Measurements from ENCODE around the gene TFF3. TPM values are rescaled to one million over a fixed set of nuclear protein-coding genes. Genes with fewer than 3 reads are reported as not detected.

The TFF3 gene, protein sequence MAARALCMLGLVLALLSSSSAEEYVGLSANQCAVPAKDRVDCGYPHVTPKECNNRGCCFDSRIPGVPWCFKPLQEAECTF
- not detected in 2 replicates for total RNA-seq

DNA sequence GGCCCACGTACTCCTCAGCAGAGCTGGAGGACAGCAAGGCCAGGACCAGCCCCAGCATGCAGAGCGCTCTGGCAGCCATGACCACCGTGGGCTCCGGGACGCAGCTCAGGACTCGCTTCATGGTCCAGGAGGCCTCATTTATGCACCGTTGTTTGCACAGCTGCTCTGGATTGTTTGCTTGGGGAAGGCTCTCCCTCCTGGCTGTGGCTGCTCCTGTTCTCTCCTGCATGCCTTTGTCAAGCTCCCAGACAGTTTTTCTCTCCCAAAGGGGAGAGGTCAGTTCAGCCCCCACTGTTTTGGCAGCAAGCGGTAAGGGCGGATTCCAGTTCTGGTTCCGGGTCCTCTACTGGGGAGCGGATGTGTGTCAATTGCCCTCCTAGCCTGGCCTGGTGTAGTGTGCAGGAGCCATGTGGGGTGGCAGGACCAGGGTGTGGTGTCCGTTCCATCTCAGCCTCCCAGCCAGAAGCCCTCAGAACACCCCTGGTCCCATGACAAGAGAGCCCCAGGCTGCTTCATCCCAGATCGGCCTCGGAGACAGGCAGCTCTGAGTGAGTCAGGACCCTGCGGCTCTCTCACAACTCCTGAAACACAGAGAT lies at the start of gene TFF3:
Gene TFF3, minus strand, starts transcription at position 114 of the 596 bp plus-strand sequence. Its CDS starts 35 bp downstream, at position 79.
- TF ChIP-seq, protein P1, sequence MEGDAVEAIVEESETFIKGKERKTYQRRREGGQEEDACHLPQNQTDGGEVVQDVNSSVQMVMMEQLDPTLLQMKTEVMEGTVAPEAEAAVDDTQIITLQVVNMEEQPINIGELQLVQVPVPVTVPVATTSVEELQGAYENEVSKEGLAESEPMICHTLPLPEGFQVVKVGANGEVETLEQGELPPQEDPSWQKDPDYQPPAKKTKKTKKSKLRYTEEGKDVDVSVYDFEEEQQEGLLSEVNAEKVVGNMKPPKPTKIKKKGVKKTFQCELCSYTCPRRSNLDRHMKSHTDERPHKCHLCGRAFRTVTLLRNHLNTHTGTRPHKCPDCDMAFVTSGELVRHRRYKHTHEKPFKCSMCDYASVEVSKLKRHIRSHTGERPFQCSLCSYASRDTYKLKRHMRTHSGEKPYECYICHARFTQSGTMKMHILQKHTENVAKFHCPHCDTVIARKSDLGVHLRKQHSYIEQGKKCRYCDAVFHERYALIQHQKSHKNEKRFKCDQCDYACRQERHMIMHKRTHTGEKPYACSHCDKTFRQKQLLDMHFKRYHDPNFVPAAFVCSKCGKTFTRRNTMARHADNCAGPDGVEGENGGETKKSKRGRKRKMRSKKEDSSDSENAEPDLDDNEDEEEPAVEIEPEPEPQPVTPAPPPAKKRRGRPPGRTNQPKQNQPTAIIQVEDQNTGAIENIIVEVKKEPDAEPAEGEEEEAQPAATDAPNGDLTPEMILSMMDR (IDR thresholded peaks at IDR 0.05; ENCODE audit: extremely low read depth, low read depth, low read length), result no peak
- peak; percentile 48 for DNase-seq (ENCODE audit: insufficient read length, low spot score, missing footprints)
- Histone ChIP-seq H3K4me2 (ENCODE audit: insufficient read depth, low read length) (no peak within 1 kb of the TSS), H3K27ac (ENCODE audit: low read depth, low read length) (no peak within 1 kb of the TSS), H3K4me1 (ENCODE audit: insufficient read depth, low read length) (no peaks in the 10 kb centered on the region), H4K20me1 (ENCODE audit: insufficient read depth, low read length) (no peaks in the 10 kb centered on the region), H3K36me3 (ENCODE audit: insufficient read depth, low read length) (no peaks in the 10 kb centered on the region), H3K79me2 (ENCODE audit: insufficient read depth, low read length) (no peaks in the 10 kb centered on the region), H3K27me3 (ENCODE audit: insufficient read depth, low read length) (no peaks in the 10 kb centered on the region), H3K9me3 (ENCODE audit: low read depth, low read length) (no peaks in the 10 kb centered on the region), H3K4me3 (ENCODE audit: insufficient read depth, low read length) (no peak within 1 kb of the TSS), H2AFZ (ENCODE audit: low read length) (no peak within 1 kb of the TSS)

DNA sequence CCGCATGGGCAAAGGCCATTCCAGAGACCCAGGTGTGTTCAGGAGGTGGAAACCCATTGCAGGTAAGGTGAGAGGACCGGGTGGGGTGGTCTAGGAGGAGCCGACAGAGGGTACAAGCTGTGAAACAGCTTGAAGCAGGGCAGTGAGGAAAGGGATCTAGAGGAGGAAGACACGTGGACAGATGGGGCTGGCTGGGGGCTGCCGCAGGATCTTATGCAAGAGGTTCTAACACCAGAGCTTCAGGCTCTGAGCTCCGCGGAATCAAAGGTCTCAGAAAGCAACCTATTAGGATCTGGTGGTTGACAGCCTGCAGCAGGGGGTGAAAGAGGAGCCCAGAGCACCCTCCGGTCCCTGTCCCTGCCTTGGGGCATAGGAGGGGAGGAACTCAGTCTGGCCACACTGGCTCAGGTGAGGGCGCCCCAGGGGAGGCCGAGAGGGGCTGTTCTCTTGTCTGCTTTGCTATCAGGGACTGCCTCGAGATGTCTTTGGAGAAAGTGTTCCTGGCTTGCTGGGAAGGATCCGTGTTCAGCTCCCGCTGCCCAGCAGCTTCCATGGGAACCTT lies 49.2 kb upstream of the TFF3 start:
- Histone ChIP-seq H3K27me3 (ENCODE audit: insufficient read depth, low read length) (no peaks in the 10 kb centered on the region), H3K9me3 (ENCODE audit: low read depth, low read length) (no peaks in the 10 kb centered on the region), H2AFZ (ENCODE audit: low read length) (no peak overlapping the region), H3K36me3 (ENCODE audit: insufficient read depth, low read length) (no peaks in the 10 kb centered on the region), H3K79me2 (ENCODE audit: insufficient read depth, low read length) (no peaks in the 10 kb centered on the region), H3K27ac (ENCODE audit: low read depth, low read length) (no peak overlapping the region), H3K4me2 (ENCODE audit: insufficient read depth, low read length) (no peak overlapping the region), H3K4me3 (ENCODE audit: insufficient read depth, low read length) (no peak overlapping the region), H4K20me1 (ENCODE audit: insufficient read depth, low read length) (no peaks in the 10 kb centered on the region), H3K4me1 (ENCODE audit: insufficient read depth, low read length) (no peaks in the 10 kb centered on the region)
- DNase-seq (ENCODE audit: insufficient read length, low spot score, missing footprints), result no peak
- TF ChIP-seq, protein P1 (IDR thresholded peaks at IDR 0.05; ENCODE audit: extremely low read depth, low read depth, low read length), result no peak

DNA sequence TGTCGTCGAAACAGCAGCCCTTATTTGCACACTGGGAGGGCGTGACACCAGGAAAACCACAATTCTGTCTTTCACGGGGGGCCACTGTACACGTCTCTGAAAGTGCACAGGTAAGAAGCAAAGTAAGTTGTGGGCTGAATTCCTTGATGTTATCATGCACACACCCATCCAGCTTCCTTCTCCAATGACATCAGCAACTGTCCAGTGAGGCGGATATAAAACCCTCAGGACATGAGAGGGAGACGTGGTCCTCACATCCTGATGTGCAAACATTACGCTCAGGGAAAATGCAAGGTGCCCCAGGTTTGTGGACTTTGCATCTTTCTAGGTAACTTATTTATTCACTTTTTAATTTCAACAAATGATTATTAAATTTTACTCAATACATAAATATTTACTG lies 48.1 kb upstream of the TFF3 start:
- H3K79me2 ChIP-seq (ENCODE audit: insufficient read depth, low read length), result no peaks in the 10 kb centered on the region
- H3K4me2 ChIP-seq (ENCODE audit: insufficient read depth, low read length), result no peak overlapping the region
- no peak overlapping the region for H3K27ac ChIP-seq (ENCODE audit: low read depth, low read length)
- H3K4me3 ChIP-seq (ENCODE audit: insufficient read depth, low read length), result no peak overlapping the region
- no peaks in the 10 kb centered on the region for H4K20me1 ChIP-seq (ENCODE audit: insufficient read depth, low read length)
- no peaks in the 10 kb centered on the region for H3K27me3 ChIP-seq (ENCODE audit: insufficient read depth, low read length)
- H2AFZ ChIP-seq (ENCODE audit: low read length), result no peak overlapping the region
- no peaks in the 10 kb centered on the region for H3K36me3 ChIP-seq (ENCODE audit: insufficient read depth, low read length)
- no peaks in the 10 kb centered on the region for H3K9me3 ChIP-seq (ENCODE audit: low read depth, low read length)
- no peak for DNase-seq (ENCODE audit: insufficient read length, low spot score, missing footprints)
- TF ChIP-seq, protein P1 (IDR thresholded peaks at IDR 0.05; ENCODE audit: extremely low read depth, low read depth, low read length), result no peak
- no peaks in the 10 kb centered on the region for H3K4me1 ChIP-seq (ENCODE audit: insufficient read depth, low read length)

DNA sequence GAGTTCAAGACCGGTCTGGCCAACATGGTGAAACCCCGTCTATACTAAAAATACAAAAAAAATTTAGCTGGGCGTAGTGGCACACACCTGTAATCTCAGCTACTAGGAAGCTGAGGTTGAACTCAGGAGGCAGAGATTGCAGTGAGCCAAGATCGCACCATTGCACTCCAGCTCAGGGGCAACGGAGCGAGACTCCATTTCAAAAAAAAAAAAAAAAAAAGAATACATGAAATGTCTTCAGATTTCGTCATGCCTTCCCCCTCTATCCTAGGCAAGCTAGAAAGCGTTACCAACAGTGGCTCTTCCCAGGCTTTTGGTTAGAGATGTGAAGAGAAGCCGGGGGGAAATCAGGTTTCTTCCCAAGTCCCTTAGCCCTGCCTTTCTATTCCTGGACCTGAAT lies 47.5 kb upstream of the TFF3 start:
- Histone ChIP-seq H3K36me3 (ENCODE audit: insufficient read depth, low read length) (no peaks in the 10 kb centered on the region), H3K79me2 (ENCODE audit: insufficient read depth, low read length) (no peaks in the 10 kb centered on the region), H3K4me2 (ENCODE audit: insufficient read depth, low read length) (no peak overlapping the region), H3K4me3 (ENCODE audit: insufficient read depth, low read length) (no peak overlapping the region), H4K20me1 (ENCODE audit: insufficient read depth, low read length) (no peaks in the 10 kb centered on the region), H3K4me1 (ENCODE audit: insufficient read depth, low read length) (no peaks in the 10 kb centered on the region), H3K9me3 (ENCODE audit: low read depth, low read length) (no peaks in the 10 kb centered on the region), H3K27ac (ENCODE audit: low read depth, low read length) (no peak overlapping the region), H3K27me3 (ENCODE audit: insufficient read depth, low read length) (no peaks in the 10 kb centered on the region), H2AFZ (ENCODE audit: low read length) (no peak overlapping the region)
- DNase-seq (ENCODE audit: insufficient read length, low spot score, missing footprints), result no peak
- TF ChIP-seq, protein P1 (IDR thresholded peaks at IDR 0.05; ENCODE audit: extremely low read depth, low read depth, low read length), result no peak
